Panc1 (cell line): ENCODE measurements around the gene KATNAL1.

ENCODE experiments used
- CTCF ChIP-seq: fragments of 450-650 bp; IDR thresholded peaks from 2 replicates; pipeline ENCODE4 v1.5.1; 2017; ENCODE audit warnings: mild to moderate bottlenecking
- POLR2AphosphoS5 ChIP-seq: IDR thresholded peaks from 2 replicates; pipeline ENCODE4 v1.6.1; 2012; ENCODE audit warnings: mild to moderate bottlenecking, low read depth, low read length, moderate library complexity
- REST ChIP-seq, 2 experiments: IDR thresholded peaks; 2 replicates each; pipeline ENCODE4 v1.6.1; 2011 to 2012; ENCODE audit warnings: low read depth in 2 of 2, control low read depth in 1 of 2, low read length in 1 of 2, mild to moderate bottlenecking in 1 of 2, moderate library complexity in 1 of 2; ENCODE audit not compliant: insufficient read depth in 1 of 2
- SIN3A ChIP-seq: IDR thresholded peaks from 2 replicates; pipeline ENCODE4 v1.6.1; 2012; ENCODE audit warnings: low read depth, mild to moderate bottlenecking, low read length, moderate library complexity, borderline replicate concordance; ENCODE audit not compliant: insufficient read depth
- TCF7L2 ChIP-seq: IDR thresholded peaks from 2 replicates; pipeline ENCODE4 v1.6.1; 2011; ENCODE audit warnings: mild to moderate bottlenecking, low read depth, low read length, inconsistent platforms

- TF ChIP-seq POLR2AphosphoS5 (no peak), CTCF (no peak), REST (IDR thresholded peaks at IDR 0.05; ENCODE audit: insufficient read depth in 1 of 2, low read depth in 2 of 2, low read length in 1 of 2) (no peak), SIN3A (no peak), TCF7L2 (no peak)
Observed at GRCh38 chr13:30191491-30192100, 115.8 kb downstream of the KATNAL1 start.
